Fibroblast of lung (primary cell): ENCODE results near the gene MCM3AP. TPM values are rescaled to one million over a fixed set of nuclear protein-coding genes. Genes with fewer than 3 reads are reported as not detected.
A peak's percentile ranks its signal among the peaks of the same experiment; 100 is the strongest.

Source experiments
- DNase-seq, 2 donors: peaks; one replicate each; pipeline versions ENCODE4 v3.0.0 to v3.0.0-alpha.2; 2010; ENCODE audit warnings: low read depth in 2 of 2
- H2AFZ ChIP-seq: 2 replicates; pipeline ENCODE4 v1.5.1; 2012; ENCODE audit warnings: low read length, control low read depth, inconsistent platforms
- H3K27ac ChIP-seq: 2 replicates; pipeline ENCODE4 v1.5.1; 2011; ENCODE audit warnings: low read length, control low read depth; ENCODE audit not compliant: insufficient read depth
- H3K27me3 ChIP-seq: 2 replicates; pipeline ENCODE4 v1.5.1; 2011; ENCODE audit warnings: mild to moderate bottlenecking, low read length; ENCODE audit not compliant: control insufficient read depth, insufficient read depth
- H3K36me3 ChIP-seq: 2 replicates; pipeline ENCODE4 v1.5.1; 2011; ENCODE audit warnings: low read length; ENCODE audit not compliant: control insufficient read depth, insufficient read depth
- H3K4me1 ChIP-seq: 2 replicates; pipeline ENCODE4 v1.5.1; 2011; ENCODE audit warnings: low read length; ENCODE audit not compliant: control insufficient read depth, insufficient read depth; ENCODE audit errors: extremely low read depth
- H3K4me2 ChIP-seq: 2 replicates; pipeline ENCODE4 v1.5.1; 2011; ENCODE audit warnings: low read length, control low read depth; ENCODE audit not compliant: insufficient read depth; ENCODE audit errors: extremely low read depth
- H3K4me3 ChIP-seq, 4 experiments: fragments of 200-600 bp in 1 of 4; sonication (generic) in 1 of 4; replicated peaks in 1 of 4; 2 replicates each; pipeline ENCODE4 v1.5.1; 2011 to 2016; ENCODE audit warnings: low read length in 4 of 4, low read depth in 3 of 4, mild to moderate bottlenecking in 3 of 4, control low read depth in 2 of 4, inconsistent platforms in 1 of 4, mixed read lengths in 1 of 4; ENCODE audit not compliant: insufficient read depth in 1 of 4; ENCODE audit errors: control extremely low read depth in 1 of 4
- H3K79me2 ChIP-seq: 2 replicates; pipeline ENCODE4 v1.5.1; 2012; ENCODE audit warnings: mild to moderate bottlenecking, low read length, inconsistent platforms; ENCODE audit not compliant: control insufficient read depth, insufficient read depth
- H3K9ac ChIP-seq: 2 replicates; pipeline ENCODE4 v1.5.1; 2011; ENCODE audit warnings: mild to moderate bottlenecking, low read length, control low read depth; ENCODE audit not compliant: insufficient read depth
- H3K9me3 ChIP-seq: 2 replicates; pipeline ENCODE4 v1.5.1; 2012; ENCODE audit warnings: low read depth, low read length; ENCODE audit not compliant: control insufficient read depth, insufficient read depth
- H4K20me1 ChIP-seq: 2 replicates; pipeline ENCODE4 v1.5.1; 2011; ENCODE audit warnings: low read length; ENCODE audit not compliant: control insufficient read depth, insufficient read depth; ENCODE audit errors: extremely low read depth
- CTCF ChIP-seq, 2 donors: IDR thresholded peaks in 1 of 2; conservative IDR thresholded peaks in 1 of 2; 1 replicate in 1 of 2; 2 replicates in 1 of 2; pipeline ENCODE4 v1.5.1; 2011 to 2012; ENCODE audit warnings: low read length in 2 of 2, control low read depth in 1 of 2, inconsistent platforms in 1 of 2, low read depth in 1 of 2, mild to moderate bottlenecking in 1 of 2
- EZH2 ChIP-seq: IDR thresholded peaks from 2 replicates; pipeline ENCODE4 v1.5.1; 2012; ENCODE audit warnings: low read length, control low read depth, mild to moderate bottlenecking; ENCODE audit errors: missing control alignments
- polyA plus RNA-seq, 2 donors: library from polyadenylated mRNA; depleted of rRNA in 1 of 2; stranded (reverse) in 1 of 2; unstranded in 1 of 2; fragments of >200 nt; gene quantifications; 2 replicates each; pipeline ENCODE4 v1.2.1, GENCODE V29; 2011 to 2012; ENCODE audit warnings: missing spikeins in 1 of 2
- total RNA-seq: library from RNA; depleted of rRNA; stranded (reverse); fragments of >200 nt; gene quantifications from 2 replicates; pipeline ENCODE4 v1.2.1, GENCODE V29; 2014

The MCM3AP gene
- total and polyA plus RNA-seq, 2 donors (not counting 1 experiment from before 2014, with no cell fraction given) = 40.4 to 64.6 TPM

GRCh38 chr21:46237474-46237873 lies 47.9 kb downstream of the MCM3AP start:
- H3K4me2 ChIP-seq = no peak overlapping the region
- H3K36me3 ChIP-seq = peaks cover 26% of the 10 kb centered on the region
- no peaks in the 10 kb centered on the region for H3K79me2 ChIP-seq
- no peak overlapping the region for H3K9ac ChIP-seq
- H2AFZ ChIP-seq = no peak overlapping the region
- H4K20me1 ChIP-seq = no peaks in the 10 kb centered on the region
- TF ChIP-seq CTCF (conservative IDR thresholded peaks at IDR 0.05 in 1 of 2, IDR thresholded peaks at IDR 0.05 in 1 of 2; ENCODE audit: low read depth in 1 of 2, low read length in 2 of 2) (no peak), EZH2 (no peak)
- H3K27me3 ChIP-seq = no peaks in the 10 kb centered on the region
- H3K27ac ChIP-seq = no peak overlapping the region
- no peaks in the 10 kb centered on the region for H3K4me1 ChIP-seq
- no peaks in the 10 kb centered on the region for H3K9me3 ChIP-seq
- no peak overlapping the region for H3K4me3 ChIP-seq
- DNase-seq = no peak

GRCh38 chr21:46234436-46234950 lies 50.9 kb downstream of the MCM3AP start:
- Histone ChIP-seq H3K27me3 (no peaks in the 10 kb centered on the region), H3K4me2 (no peak overlapping the region), H3K36me3 (peaks cover 13% of the 10 kb centered on the region), H3K27ac (no peak overlapping the region), H4K20me1 (no peaks in the 10 kb centered on the region), H2AFZ (no peak overlapping the region), H3K4me3 (no peak overlapping the region), H3K79me2 (no peaks in the 10 kb centered on the region), H3K9me3 (no peaks in the 10 kb centered on the region), H3K4me1 (peaks cover 3% of the 10 kb centered on the region), H3K9ac (no peak overlapping the region)
- TF ChIP-seq EZH2 (no peak), CTCF (conservative IDR thresholded peaks at IDR 0.05 in 1 of 2, IDR thresholded peaks at IDR 0.05 in 1 of 2; ENCODE audit: low read depth in 1 of 2, low read length in 2 of 2) (no peak)
- DNase-seq = no peak

- Histone ChIP-seq H3K36me3 (peaks cover 3% of the 10 kb centered on the region), H3K4me3 (peak overlapping the region; percentile 40 to 68 (median 58)), H3K4me1 (peaks cover 9% of the 10 kb centered on the region), H3K9me3 (no peaks in the 10 kb centered on the region), H3K9ac (no peak overlapping the region), H2AFZ (no peak overlapping the region), H3K27me3 (no peaks in the 10 kb centered on the region), H4K20me1 (no peaks in the 10 kb centered on the region), H3K4me2 (peak overlapping the region; percentile 85), H3K27ac (no peak overlapping the region), H3K79me2 (peaks cover 35% of the 10 kb centered on the region)
- DNase-seq = no peak
- TF ChIP-seq EZH2 = no peak
Measured at GRCh38 chr21:46229923-46230260, 55.5 kb downstream of the MCM3AP start.
